HG02623 (cell line): ENCODE results near the gene ENTREP3.
"Not testable (repeated sequence)": the region's sequence is repeated elsewhere in the genome, so short reads cannot be mapped to it uniquely, and the experiment has no call there.

ENCODE experiments used
- ATAC-seq: cut with Tn5 transposase; IDR thresholded peaks from one replicate; pipeline ENCODE4 v1.9.1; 2021; ENCODE audit warnings: moderate library complexity; ENCODE audit not compliant: unreplicated experiment

Gene ENTREP3

DNA sequence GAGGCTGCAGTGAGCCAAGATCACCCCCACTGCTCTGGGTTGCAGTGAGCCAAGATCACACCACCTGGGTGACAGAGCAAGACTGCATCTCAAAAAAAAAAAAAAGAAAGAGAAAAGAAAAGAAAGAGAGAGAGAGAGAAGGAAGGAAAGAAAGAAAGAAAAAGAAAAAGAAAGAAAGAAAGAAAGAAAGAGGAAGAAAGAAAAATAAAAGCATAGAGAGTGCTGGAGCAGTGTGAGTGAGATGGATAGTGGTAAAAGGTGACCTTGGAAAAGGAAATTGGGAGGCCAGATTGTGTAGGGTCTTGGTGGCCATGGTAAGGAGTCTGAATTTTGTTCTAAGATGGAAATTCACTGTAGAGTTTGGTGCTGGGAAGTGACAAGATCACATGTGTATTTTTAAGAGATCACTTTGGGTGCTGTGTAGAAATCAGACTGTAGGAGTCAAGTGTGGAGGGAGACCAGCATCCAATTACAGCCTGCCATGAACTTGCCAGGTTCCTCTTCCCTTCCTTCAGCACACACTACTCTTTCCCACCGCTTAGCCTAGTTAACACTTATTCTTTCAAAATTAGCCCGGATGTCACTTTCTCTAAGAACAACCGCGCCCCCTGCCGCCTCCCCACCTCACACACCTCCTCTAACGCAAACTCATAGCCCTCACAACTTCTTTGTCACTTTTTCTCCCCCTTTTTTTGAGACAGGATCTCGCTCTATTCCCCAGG lies 28.9 kb downstream of the ENTREP3 start:
- no peak for ATAC-seq

DNA sequence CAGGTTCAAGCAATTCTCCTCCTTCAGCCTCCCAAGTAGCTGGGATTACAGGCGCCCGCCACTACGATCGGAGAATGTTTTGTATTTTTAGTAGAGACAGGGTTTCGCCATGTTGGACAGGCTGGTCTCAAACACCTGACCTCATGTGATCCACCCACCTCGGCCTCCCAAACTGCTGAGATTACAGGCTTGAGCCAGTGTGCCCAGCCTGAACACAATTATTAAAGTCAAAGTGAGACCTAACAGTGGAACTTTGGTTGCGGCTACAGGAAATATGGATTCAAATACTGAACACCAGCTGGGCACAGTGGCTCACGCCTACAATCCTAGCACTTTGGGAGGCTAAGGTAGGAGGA lies 29.9 kb downstream of the ENTREP3 start:
- ATAC-seq = not testable (repeated sequence)

DNA sequence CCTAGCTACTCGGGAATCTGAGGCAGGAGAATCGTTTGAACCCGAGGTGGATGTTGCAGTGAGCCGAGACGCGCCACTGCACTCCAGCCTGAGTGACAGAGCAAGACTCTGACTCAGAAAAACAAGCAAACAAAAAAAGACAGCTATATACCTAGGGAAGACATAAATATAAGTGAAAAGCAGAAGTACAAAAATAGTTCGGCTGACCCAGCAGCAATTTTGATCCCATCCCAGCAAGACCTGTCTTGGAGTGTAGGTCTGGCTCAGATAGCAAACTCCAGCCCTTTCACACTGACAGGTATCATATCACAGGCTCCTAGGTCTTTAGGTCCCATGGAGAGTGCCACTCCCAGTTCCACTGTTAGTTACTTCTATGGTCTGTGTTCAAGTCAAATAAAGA lies 32.2 kb downstream of the ENTREP3 start:
- no peak for ATAC-seq

DNA sequence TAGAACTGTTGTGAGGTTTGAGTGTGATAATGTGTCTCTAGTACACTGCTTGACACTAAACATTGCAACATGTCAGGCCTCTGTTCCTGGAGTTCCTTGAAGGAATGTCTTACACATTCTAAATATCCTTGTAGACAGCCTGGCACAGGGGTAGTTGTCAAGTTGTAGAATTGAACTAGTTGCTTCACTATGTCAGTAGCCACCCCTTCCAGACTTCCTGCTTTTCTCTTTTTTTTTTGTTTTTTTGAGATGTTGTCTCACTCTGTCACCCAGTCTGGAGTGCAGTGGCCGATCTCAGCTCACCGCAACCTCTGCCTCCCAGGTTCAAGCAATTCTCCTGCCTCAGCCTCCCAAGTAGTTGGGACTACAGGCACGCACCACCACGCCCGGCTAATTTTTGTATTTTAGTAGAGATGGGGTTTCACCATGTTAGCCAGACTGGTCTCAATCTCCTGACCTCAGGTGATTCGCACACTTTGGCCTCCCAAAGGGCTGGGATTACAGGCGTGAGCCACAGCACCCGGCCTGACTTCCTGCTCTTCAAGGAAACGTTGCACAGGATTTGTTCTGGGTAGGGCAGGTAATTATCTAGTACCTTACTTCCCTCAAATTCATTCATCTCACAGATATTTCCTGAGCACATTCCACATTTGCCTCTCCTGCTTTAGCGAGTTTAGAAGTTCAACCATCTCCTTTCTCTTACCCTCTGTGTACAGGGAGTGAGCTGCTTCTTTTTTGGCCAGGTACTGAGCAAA lies 34.9 kb downstream of the ENTREP3 start:
- not testable (repeated sequence) for ATAC-seq

DNA sequence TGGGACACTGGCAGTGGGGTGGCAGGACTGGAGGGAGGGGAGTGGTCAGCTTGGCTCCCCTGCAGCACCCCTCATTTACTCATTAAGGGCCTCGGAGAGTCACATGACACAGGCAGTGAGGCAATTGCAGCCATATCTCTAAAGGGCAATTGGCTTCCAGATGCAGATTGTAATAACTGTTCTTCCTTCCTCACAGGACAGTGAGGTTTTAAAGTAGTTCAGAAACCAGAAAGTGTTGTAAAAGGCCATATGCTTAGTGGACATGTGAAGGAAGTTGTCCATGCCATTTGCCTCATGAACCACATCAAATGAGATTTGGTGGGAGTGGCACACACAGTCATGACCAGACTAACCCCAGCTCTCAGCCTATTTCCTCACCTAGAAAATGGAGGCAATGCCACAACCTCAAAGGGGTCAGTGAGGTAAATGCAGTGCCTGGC lies 35.7 kb downstream of the ENTREP3 start:
- ATAC-seq = no peak

DNA sequence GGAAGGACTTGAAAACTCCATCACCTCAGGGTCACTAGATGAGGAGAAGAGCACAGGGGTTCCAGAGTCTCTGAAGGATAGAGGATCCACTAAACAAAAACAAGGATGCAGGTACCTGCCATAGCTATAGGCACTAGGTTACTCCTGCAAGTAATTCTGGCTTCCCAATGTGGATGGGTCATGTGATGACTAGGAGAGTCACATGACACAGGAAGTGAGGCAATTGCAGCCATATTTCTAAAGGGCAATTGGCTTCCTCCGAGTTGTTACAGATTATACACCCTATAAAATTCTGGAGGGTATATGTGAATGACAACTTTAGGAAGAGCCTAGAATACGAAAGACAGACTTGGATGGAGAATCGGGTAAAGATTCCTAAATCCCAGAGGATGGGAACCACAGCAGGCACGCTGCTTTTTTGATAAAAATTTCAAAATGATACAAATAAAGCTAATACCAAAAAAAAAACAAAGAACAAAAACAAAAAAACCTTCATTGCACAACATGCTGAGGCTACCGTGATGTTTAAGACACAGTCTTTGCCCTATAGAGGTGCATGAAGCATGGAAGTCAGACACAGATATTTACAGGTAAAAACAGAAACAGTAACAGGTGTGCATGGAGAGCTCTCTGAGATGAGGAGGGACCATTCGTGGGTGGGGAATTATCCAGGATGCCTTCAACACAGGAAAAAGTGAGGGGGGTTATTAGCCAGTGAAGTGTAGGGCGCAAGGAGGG lies 36.3 kb downstream of the ENTREP3 start:
- no peak for ATAC-seq

DNA sequence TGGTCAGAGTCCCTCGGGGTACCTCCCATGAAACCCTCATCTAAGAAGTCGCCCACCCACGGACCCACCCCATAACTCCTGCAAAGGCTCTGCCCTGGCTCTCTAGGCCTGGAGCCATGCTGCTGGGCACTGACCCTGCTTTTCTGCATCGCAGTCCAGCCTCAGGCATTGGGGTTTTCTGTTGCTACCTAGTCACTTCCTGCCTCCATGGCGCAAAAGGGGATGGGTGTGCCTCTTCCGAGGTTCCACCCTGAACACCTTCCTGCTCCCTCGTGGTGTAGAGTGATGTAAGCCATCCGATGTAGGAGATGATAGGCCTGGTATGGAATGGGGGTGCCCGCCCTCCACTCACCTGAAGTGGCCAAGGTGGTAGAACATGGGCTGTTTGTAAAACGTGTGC lies 40.6 kb downstream of the ENTREP3 start:
- ATAC-seq = not testable (repeated sequence)

DNA sequence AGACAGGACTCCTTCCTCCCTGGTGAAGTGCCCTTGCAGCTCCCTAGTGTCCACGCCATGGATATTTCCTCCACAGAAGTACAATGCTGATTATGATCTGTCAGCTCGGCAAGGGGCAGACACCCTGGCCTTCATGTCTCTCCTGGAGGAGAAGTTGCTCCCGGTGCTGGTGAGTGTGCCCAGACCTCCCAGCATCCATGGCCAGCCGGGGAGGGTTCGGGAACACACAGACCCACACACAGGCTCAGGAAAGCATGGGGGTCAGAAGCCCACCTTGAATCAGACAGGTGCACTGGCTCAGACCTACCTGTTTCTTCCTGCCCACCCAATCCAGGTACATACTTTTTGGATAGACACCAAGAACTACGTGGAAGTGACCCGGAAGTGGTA lies 43.2 kb downstream of the ENTREP3 start:
- not testable (repeated sequence) for ATAC-seq

DNA sequence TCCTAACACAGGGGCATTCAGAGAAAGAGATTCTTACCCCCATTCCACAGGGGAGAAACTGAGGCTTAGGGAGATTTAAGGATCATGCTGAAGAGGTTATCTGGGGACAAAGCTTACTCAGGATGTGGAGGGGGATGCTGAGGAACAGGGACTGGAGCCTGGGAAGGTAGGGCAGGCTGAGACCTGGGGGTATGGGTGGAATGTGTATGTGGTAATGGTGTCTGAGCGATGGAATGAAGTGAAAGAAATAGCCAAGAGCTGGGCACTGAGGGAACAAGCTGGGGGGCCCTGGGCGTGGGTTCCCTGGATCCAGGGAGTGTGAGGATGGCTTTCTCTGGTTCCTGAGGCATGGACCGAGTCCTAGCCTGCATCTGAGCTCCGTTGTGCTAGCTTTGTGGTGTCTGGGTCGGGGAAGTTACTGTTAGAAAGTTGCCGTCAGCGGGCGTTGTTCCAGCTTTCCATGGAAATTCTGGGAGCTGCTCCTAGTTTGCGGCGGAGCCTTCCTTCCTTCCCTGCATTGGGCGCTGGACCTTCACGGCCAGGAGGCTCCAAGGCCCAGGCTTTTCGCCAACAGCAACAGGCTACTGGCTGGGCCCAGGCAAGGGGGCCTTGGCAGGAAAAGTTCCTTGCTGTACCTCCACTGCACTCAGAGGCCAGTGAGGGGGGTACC lies 43.8 kb downstream of the ENTREP3 start:
- ATAC-seq = not testable (repeated sequence)

DNA sequence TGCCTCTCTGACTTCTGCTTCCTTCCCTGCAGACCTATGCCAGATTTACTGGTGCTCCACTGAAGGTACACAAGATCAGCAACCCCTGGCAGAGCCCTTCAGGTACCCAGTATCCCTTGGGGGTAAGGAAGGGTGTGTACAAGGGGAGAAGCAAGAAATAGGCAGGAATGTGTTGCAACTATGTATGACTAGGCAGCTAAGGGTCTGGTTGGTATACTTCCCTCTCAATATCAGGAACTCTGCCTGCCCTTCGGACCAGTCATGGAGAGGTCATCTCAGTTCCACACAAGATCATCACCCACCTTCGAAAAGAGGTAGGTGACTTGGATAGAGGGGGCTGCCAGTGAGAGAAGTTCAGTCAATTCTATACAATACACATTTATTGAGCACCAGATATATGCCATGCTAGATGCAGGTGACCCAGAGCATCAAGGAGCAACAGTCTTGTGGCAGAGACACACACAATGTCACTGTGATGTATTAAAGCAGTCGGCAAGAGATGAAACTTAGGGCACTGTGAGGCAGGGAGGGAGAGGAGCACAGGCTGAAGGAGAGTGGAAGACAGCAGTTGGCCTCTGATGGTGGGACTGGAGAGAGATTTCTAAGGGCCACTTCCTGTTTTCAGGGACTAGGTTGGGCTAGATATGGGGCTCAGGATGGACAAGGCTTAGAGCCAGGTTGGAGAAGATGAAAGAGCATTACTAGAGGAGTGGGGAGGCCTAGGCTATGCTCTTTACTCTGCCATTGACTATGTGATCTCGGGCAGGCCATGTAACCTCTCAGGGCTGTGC lies 44.8 kb downstream of the ENTREP3 start:
- no peak for ATAC-seq

DNA sequence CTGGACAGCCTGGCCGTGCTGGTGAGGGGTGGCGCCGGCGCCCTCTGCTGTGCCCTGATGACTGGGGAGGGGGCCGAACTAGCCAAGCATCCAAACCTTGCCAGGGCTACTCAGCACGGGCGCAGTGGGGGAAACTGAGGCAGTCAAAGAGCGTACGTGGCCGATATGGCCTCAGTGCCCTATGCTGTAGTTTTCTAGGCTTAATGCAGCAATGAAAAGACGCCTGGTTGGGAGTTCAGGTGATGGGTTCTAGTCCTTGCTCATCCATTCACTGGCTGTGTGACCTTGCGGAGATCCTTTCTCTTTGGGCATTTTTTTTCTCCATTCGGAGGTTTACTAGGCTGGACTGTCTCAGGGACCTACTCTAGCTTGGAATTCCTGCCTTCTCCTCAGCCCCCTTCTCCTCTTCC lies 46.0 kb downstream of the ENTREP3 start:
- no peak for ATAC-seq

DNA sequence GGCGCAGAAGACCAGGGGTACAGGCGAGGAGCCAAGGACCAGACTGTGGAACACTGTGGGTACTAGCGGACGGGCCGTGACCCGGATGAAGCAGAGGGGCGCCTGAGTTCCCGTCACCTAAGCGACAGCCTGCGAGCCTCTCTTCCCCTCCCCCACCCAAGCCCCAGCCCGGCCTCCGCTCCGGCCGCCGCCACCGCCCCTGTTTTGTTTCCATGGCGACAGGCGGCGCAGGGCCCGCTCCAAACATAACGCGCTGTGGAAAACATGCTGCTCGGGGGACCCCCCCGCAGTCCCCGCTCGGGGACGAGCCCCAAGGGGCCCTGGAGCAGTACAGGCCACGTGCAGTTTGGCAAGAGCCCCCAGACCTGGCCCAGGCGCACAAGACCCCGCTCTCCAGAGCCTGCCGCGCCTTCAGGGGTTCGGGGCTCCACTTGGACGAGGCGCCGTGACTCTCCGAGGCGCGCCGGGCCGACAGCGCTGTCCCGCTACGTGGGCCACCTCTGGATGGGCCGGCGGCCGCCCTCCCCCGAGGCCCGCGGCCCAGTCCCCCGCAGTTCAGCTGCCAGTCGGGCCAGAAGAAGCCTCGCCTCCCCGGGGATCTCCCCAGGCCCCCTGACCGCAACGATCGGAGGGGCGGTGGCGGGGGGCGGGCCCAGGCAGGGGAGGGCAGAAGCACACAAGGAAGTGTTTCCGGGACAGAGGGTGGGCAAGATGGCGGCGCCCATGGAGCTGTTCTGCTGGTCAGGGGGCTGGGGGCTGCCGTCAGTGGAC lies 46.6 kb downstream of the ENTREP3 start, which contains the start of gene MTX1:
TSS of gene MTX1 (plus strand) at position 155 of the 771 bp plus-strand sequence. CDS start at position 265, 110 bp downstream.
- ATAC-seq = peak; percentile 77

DNA sequence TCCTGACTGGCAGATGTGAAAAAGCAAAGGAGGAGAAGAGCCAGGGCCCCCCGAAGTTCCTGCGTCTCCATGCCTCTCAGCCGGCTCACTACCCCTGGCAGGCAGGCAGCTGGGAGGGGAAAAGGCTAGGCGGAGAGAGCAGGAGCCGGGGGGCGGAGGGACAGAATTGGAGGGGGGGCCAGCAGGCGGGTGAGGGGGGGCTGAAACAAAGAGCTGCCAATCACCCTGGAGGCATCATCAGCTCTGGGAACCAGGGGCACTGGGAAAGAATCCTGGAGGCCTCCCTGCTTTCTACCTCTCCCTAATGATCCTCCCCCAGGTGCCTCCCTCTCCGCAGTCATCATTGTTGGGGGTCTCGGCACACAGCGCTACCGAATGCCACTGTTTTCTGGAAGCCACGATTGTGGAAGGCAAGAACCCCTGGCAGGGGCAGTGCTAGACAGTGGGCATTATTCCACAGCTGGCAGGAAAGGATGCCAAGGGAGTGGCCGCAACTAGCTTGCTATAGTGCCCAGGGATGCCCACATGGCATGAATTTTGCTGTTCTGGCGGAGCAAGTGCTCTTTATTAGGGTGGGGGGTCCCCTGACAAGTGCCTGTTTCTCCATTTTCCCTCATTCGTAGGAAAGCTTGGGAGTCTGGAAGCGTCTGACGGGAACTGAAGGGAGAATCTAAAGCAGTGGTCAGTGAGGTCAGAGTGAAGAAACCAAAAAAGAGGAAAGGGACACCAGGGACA lies 47.3 kb downstream of the ENTREP3 start, which contains the start of gene THBS3:
TSS of gene THBS3 (minus strand) at position 92 of the 735 bp plus-strand sequence. CDS start at position 71, 21 bp downstream.
- ATAC-seq = no peak

DNA sequence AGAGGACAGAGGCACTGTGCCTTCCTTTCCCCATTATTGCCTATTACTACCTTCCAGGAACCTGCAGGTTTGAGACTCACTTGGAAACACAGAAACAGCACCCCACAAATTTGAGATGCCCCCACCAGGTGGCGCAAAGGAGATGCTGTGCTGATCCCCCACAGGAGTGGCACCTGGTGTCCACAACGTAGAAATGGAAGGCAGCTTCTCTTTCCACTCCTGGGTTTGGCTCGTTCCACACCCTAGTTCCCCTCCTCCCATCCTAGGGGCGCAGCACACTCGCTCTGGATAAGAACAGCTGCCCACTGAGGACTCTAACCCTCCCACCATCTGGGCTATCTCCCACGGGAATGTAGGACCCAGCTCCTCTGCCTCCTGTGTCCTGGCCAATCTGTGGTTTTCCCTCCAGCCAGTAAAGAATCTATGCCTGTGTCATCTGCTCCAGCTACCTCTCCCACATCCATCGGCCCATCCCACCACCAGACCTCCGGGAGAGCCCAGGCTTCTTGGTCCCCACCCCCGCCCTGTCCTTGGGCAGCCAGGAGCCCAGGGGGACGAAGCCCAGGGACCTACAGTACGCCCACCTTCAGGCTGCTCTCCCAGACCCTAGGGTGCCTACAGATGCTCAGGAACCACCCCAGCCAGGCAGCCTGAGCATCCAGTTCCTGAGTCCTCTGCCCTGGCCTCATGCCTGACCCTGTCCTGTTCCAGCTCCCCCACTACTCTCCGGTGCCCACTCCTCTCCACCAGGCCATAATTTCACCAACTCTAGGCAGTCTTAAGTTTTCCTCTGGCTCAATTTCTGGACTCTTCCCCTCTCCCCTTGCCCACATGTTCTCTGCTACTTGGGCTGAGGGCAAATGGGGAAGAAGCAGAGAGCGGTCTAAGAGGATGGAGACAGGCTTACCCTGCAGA lies 48.1 kb downstream of the ENTREP3 start:
- ATAC-seq = no peak

DNA sequence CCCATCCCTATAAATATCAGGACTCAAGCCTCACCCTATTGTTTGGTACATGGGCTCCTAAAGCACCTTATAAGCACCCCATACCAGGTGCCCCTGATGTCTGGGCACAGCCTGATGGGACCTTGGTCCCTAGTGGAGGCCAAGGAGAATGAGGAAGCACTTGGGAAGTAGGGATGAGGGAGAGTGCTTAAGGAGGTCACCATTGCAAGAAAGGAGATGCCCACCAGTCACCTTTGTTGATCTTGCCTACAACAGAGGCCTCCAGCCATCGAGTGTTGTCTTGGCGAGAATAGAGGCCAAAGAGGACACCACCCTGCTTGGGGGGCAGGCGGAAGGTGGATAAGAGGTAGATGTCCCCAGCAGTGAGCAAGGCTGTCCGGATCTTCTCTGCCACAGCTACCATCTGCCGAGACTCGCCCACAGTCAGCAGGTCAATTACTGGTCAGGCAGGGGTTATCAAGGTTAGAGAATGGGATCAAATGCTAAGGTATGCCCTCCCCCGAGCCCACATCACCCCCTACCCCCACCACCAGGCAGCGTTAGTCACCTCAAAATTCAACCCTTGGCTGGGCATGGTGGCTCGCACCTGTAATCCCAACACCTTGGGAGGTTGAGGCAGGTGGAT lies 49.2 kb downstream of the ENTREP3 start:
- ATAC-seq = no peak

DNA sequence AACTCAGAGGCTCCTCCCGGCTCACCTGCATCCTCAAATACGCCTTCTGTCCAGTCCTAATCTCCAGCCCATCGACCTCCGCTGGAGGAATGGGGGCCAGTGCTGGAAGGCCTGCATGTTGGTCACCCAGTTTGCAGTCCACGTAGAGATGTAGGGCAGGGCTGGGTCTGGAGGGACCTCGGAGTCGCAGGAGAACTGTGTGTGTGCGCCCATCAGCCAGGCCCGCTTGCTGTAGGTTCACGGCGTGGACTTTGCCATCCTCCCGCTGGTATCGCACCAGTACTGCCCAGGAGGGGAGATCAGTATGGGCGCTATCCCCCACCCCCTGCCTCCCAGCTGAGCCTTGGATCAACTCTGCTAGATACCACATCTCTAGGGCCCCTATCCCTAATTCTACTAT lies 50.2 kb downstream of the ENTREP3 start:
- no peak for ATAC-seq
